Measurements from ENCODE around the gene NMNAT3.
"Not testable (repeated sequence)": the region's sequence is repeated elsewhere in the genome, so short reads cannot be mapped to it uniquely, and the experiment has no call there.

NMNAT3 gene

DNA sequence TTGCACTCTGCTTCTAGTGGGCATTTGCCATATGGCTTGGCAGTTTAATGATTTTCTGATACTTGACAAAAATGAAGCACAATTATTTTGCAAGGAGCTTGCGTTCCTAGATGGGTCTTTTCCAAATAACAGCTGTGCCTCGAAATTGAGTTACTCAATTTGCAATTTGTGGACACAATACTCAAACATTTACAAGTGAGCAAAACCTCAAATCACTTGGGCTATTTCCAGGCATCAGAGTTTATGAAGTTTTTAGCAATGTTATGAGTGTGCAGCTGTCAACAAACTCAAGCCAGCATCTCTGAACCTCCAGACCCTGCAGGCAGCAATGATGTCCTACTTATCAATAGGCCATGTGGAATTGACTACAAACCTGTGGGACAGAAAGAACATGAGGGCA is 41.3 kb downstream of the NMNAT3 start:
- no peak for DNase-seq (ENCODE audit: low read depth in 2 of 2)

DNA sequence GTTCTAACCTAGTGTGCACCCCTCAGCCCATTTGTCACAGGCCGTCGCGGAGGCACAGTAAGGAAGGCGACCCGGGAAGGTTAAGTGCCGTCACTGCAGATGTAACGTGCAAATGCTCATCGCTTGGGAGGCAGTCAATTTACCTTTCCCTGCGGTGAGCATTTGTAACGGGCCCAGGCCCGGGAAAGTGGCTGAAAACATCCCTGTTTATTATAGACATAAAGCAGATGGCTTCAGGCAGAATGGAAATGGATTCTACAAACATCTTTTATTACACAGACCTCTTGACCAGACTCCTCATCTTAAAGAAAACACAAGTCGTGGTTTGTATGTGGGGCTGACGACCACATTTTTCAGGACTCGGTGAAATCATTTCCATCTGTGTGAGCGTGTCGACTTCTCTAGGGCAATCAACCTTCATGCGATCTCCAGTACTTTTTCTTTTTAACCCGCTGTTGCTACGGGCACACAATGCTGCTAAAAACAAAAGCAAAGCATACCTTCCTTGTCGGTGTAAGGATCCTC is 43.6 kb downstream of the NMNAT3 start:
- no peak for DNase-seq (ENCODE audit: low read depth in 2 of 2)

DNA sequence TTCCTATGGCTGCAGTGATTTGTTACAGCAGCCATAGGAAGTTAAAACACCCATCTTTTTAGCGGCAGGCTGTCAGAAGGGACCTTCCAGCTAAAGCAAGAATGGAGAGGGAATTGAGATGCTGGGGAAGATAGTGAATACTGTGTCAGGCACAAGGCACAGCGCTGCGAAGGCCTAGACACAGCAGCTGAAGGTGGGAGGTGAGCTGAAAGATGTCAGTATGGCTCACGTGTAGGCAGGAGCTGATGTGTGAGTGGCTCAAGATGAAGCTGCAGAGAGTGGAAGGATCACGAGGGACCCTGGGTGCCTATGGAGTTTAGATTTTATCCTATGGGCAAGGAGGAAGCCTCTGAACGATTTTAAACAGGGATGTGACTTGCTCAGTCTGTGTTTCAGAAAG is 44.3 kb downstream of the NMNAT3 start:
- no peak for DNase-seq (ENCODE audit: low read depth in 2 of 2)

DNA sequence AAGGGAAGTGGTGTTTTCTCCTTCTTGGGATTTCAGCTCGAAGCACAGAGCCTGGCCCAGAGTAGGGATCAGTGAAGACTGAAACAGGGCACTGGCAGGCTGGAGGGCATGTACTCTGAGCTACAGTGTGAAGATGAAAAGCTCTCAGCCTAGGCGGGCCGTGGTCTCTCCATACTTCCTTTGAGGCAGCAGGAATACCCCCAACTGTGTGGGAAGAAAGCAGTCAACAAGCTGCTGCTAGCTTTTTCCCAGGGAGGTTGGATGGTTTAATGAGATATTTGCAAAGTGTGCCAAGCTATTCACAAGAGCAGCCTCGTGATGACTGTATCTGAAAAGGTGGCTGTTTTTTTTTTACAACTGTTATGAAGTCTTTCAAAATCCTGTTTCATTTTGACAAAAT is 47.2 kb downstream of the NMNAT3 start:
- DNase-seq (ENCODE audit: low read depth in 2 of 2): no peak

DNA sequence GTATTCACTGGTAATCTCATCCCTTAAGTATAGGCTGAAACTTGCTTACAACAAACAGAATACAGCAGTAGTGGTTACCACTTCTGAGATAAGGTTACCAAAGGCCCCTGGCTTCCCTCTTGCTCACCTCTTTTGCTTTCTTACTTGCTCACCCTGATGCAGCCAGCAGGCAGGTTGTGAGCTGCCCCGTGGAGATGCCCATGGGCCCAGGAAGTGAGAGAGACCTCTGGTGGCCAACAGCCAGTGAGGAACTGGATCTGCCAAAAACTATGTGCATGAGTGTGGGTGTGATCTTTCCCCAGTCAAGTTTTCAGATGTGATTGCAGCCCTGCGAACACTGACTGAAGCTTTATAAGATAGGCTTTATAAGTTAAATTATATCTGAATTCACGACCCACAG is 48.7 kb downstream of the NMNAT3 start:
- no peak for DNase-seq (ENCODE audit: low read depth in 2 of 2)

DNA sequence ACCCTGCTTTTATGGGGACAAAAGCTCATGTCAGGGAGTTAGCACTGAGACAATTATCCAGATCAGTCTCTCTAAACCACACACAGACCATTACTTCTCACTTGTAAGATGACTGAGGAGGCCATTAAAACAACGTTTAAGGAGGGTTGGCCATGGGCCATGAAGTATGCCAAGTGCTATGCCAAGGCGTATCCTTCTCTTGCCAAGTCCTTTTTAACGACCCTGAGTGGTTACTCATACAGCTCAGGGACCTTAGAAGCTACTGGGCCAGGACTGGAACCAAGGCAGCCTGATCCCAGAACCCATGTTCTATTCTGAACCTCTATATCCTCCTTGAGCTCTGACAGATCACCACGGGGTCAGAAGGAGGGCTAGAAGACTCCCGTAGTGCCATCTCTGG is 50.0 kb downstream of the NMNAT3 start:
- DNase-seq (ENCODE audit: low read depth in 2 of 2): no peak

DNA sequence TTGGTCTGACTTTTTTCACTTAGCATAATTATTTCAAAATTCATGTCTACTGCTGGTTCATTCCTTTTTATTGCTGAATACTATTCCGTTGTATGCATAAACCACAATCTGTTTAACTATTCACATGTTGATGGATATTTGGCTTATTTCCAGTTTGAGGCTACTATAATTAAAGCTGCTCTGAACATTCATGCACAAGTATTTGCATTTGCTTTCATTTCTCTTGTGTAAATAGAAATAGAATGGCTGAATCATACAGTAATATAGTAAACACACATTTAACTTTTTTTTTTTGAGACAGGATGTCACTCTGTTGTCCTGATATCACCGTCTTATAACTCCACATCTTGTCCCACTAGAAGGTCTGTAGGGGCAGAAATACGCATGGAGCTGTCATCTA is 57.3 kb downstream of the NMNAT3 start:
- no peak for DNase-seq (ENCODE audit: low read depth in 2 of 2)

DNA sequence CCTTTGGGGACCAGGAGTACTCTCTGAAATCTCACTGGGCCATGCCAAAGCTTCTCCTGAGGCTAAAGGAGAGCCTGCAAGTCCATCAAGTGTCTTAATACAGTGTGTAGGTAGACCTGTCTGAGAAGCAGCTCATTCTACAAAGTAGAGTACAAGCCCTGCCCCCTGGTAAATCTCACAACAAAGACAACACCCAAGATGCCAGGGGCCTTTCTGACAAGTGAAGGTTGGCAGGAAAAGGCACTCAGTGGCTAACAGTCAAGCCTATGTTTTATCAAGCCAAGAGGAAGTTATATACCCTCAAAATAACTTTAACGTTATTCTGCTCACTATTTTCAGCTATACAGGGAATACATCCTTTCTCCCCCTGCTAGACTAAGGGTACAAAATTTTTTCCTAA is 58.3 kb downstream of the NMNAT3 start:
- no peak for DNase-seq (ENCODE audit: low read depth in 2 of 2)

DNA sequence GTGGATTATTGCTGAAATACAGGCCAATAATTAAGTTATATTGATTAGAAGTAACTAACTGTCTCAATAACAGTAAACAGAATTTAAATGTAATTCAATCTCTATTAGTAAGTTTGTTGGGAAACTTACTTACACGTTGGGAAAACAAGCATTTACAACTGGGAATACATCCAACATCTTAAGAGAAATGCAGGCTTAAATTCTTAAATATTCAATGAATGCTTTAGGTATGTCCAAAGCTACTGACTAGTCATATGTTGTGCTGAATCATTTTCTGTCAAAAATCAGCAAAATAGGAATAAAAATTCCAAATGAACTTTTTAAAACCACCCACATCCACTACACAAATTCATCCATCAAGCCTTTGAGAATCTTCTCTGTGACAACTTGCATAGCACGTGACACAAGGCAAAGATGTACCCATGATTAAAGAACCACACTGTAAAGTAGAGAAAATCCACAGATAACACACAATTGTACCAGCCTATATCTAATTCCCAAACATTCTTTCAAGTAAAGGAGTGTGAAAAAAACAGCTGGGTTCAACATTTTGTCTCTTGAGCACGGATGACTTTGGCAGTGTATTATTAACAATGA is 60.0 kb downstream of the NMNAT3 start:
- DNase-seq (ENCODE audit: low read depth in 2 of 2): no peak

DNA sequence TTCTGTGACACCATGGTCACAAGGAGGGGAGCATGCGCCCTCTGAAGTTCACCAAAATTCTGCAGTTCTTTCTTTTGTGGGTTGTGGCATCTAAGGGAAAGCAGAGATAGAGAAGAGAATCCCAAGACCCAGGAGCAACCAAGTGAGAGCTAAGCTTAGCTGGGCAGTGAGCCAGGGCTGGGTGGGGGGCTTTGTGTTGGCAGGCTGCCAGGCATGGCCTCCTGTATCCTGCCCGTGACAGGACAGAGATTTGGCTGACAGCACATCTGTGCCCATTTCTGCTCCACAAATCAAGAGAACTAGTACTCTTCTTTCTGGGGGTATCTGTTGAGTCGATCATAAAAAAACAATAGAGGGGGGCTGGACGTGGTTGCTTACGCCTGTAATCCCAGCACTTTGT is 66.2 kb downstream of the NMNAT3 start:
- no peak for DNase-seq (ENCODE audit: low read depth in 2 of 2)

DNA sequence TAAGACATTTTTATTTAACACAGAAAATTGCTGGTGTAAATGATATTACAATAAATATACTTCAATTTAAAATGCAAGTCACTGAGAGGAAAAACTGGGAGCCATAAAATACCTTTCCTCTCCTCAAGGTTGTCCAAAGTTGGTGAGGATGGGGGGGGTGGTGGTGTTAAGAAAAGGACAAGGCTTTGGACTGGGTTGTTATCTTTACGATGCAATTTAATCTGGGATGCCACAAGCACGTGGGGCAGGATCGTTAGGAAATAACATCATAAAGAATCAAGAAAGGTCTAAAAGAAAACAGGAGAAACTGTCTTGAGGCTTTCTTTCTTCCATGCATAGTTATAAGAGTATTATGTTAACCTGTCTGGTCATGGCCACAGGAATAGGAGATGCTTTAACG is 66.9 kb downstream of the NMNAT3 start:
- no peak for DNase-seq (ENCODE audit: low read depth in 2 of 2)

DNA sequence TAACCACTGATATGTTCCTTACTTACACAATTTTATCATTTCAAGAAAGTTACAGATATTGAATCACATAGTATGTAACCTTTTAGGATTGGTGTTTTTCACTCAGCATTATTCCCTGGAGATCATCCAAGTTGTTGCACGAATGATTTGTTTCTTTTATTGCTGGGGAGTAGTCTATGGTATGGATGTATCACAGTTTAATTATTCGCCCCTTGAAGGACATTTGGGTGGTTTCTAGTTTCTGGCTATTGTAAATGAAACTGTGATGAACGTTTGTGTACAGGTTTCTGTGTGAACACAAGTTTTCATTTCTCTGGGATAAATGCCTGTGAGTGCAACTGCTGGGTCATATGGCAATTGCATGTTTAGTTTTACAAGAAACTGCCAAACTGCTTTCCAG is 68.8 kb downstream of the NMNAT3 start:
- no peak for DNase-seq (ENCODE audit: low read depth in 2 of 2)

DNA sequence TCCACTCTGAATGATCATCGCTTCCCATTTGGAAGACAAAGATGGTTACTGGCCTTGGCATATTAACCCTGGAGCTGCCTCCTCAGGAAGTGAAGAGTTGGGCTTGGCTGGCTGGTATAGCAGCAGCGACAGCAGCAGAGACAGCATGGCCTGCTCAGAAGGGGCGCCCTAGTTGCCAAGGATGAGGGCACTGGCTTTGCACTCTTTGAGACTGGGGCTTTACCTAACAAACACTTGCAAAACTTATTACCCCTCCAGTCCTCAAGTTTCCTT is 69.7 kb downstream of the NMNAT3 start:
- no peak for DNase-seq (ENCODE audit: low read depth in 2 of 2)

DNA sequence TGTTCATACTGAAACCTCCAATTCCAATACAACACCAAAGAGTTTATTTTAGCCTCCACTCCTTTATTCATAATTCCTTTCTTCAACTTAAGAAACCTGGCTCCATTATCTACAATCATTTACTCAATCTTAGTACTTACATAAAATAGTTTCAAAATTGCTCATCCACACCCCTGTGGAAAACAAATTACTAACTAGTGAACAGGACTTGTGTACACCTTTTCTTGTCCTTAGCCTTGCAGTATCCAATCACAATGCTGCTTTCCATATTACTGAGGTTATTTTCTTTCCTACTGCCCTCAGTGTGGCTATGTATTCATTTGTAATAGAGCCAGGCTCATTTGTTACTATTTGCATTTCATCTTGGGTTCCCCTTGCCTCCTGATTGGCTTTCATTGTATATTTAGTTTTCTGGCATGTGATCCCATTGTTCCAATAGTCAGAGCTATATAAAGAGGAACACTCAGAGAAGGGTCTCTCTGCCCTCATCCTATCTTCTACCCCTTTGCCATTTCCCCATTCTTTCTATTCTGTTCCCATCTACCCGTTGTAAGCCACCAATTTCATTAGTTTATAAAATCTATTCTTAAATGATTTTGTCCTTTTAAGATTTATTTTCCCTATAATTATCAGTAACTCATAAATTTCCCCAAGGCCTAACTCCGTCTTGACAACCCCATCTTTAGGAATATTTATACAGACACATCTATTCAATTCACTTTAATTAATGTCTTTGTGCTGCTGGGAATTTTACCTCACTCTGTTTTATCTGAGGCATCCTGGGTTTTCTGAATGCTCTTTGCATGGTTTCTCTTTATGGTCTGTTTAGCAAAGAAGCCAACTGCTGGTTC is 70.3 kb downstream of the NMNAT3 start:
- no peak for DNase-seq (ENCODE audit: low read depth in 2 of 2)

DNA sequence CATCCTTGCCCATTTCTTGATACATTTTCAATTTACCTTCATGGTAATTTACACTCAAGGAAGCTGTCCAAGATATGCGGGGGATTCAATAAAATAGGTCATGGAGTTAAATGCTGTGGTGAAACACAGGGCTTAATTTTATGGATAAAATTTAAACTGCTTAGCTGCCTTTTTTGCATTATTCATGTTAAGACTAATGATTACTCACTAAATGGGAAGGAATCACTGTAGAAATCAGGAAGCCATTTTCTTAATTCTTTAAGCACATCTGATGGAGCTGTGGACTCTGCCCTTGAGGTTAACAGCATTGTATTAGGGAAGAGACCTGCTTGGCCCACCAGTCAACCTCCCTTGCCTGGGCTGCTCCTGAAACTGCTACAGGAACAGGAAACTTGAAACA is 75.8 kb downstream of the NMNAT3 start:
- DNase-seq (ENCODE audit: low read depth in 2 of 2): no peak

DNA sequence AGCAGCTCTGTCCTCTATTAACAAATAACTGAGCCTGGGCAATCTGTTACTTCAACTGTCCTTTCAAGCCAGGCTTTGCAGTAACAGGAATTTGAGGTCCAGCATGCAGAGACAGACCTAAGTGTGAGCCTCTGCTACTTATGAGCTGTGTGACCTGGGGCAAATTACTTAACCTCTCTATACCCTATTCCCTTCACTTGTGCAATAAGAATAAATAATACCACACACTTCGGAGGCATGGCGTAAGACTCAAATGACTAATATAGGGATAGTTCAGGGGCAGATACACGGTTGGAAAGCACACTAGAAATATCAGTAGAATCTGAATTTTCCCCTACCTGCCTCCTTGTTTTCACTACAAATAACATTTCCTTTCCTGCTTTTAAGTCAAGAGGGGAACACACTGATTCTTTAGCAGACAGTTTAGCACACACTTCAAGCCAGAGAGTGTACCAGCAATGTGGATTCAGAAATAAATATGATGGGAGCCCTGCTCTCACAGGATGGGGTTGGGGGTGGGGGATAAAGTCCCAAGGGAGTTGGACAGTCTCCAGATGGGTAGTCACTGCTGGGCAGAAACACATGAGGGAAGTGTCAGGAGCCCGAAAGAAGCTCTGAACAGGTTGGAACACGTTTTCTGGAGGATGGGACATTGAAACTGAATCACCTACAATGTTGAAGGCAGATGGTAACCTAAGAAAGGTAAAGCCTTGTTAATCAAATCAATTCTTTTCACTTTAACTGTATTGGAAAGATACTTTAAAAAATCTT is 76.4 kb downstream of the NMNAT3 start:
- DNase-seq (ENCODE audit: low read depth in 2 of 2): no peak

DNA sequence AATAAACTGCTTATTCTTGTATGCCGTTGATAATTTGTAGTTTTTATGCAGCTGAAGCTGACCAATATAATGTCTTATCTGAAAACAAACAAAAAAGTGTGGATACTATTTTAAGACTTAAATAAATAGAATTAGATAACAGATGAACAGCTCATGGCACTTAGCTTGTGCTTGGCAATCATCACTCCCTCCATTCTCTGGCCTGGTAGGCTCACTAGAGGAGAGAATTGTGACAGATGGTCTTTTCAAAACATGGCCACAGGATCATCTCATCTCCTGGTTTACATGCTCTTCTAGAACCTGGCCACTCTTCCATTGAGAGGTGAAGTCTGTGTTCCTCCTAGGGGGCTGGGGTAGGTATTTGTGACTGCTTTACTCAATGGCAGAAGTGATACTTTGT is 79.8 kb downstream of the NMNAT3 start:
- no peak for DNase-seq (ENCODE audit: low read depth in 2 of 2)

DNA sequence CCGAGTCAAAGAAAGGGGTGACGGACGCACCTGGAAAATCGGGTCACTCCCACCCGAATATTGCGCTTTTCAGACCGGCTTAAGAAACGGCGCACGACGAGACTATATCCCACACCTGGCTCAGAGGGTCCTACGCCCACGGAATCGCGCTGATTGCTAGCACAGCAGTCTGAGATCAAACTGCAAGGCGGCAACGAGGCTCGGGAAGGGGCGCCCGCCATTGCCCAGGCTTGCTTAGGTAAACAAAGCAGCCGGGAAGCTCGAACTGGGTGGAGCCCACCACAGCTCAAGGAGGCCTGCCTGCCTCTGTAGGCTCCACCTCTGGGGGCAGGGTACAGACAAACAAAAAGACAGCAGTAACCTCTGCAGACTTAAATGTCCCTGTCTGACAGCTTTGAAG is 86.6 kb downstream of the NMNAT3 start:
- DNase-seq (ENCODE audit: low read depth in 2 of 2): not testable (repeated sequence)

DNA sequence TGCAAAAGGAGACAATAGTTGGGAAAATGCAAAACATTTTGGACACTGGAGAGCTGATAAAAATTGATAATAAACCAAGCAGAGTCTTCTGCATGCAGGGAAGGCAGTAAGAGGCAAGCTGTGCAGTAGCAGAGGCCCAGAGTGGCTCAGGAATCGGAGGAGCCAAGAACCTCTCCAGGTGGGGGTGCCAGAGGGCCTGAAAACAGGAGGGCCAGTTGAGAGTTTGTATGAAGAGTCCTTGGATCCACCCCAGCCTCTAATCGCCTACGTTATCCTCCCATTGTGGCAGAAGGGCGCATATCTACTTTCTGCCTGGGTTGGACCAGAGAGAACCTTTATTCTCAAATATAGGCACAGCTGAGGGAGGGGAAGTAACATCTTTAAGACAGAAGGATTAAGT is 89.3 kb downstream of the NMNAT3 start:
- DNase-seq (ENCODE audit: low read depth in 2 of 2): no peak

DNA sequence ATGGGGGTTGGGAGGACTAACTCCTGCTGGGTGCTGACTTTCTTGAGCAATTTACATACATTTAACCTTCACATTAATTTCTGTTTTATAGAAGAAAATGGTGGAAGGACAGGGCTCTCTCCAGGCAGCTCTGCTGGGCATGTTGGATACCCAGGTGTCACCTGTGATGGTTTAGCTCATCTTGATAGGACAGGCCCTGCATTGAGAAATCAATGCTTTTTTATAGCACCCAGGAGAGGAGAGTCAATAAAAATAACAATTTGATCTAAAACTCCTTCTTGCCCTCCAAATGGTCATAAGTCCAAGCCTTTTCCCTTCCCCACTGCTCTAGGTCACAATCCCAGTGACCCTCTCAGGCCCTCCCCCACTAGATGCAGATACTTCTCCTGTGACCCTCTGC is 90.0 kb downstream of the NMNAT3 start:
- DNase-seq (ENCODE audit: low read depth in 2 of 2): no peak

DNA sequence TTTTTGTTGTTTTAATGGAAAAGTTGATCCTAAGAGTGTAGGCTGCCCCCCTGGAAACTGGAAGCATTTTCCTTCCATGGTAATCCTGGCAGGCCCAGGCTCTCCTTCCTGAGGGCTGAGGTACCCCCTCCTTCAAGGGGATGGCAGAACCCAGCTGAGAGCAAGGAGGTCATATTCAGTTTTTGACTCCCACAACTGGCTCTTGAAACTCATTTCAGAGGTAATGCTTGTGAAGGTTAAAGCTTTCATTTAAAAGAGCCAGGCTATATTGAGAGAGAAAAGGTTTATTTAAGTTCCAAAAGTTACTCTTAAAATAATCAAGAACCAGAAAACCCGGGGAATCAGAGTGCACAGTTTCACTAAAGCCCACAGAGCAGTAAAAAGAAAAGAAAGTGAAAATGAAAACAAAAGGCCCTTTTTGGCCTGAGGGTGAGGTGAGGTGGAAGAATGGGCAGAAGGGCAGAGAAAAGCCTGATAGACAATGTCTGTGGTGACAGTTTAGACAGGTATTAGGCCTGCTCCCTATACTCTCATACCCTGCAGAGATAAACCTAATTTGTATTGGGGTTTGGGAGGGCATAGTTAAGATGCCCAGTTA is 91.3 kb downstream of the NMNAT3 start:
- no peak for DNase-seq (ENCODE audit: low read depth in 2 of 2)

DNA sequence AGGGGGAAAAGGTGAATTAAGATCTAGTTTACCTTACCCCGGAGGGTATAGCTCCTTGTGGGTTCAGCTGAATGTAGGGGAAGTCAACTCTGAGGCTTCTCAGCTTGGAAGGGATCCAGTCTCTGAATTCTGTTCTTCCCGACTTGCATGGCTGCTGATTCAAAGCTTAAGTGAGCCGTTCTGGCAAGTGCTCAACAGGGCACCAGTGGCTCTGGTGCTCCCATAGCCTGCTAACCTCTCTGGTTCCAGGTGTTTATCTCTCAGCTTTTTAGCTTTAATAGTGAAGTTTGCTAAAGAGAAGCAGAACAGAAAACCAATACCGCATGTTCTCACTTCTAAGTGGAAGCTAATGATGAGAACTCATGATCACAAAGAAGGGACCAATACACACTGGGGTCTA is 92.0 kb downstream of the NMNAT3 start:
- DNase-seq (ENCODE audit: low read depth in 2 of 2): no peak

DNA sequence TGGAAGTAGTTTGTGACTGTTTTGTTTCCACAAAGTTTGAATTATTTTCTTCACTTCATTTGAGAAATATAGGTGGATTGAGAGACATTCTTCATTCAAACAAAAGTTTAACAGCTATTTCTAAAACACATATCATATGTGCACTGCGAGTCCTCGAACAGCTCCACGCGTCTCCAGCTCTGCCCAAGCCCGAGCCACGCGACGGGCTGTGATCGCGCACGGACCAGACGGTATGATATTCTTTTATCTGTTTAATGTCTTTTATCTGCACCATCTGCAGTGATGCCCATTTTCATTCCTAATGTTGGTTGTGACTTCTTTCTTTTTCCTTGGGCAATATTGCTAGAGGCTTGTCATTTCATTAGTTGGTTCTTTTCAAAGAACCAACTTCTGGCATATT is 94.1 kb downstream of the NMNAT3 start:
- DNase-seq (ENCODE audit: low read depth in 2 of 2): not testable (repeated sequence)

Measured in stimulated activated CD8-positive, alpha-beta memory T cell treated with anti-CD3 and anti-CD28 coated beads, Interleukin-15, amount 100 ng/mL, for 4 hours (primary cell).